Fibroblast of pulmonary artery (primary cell): ENCODE measurements around the gene RBM47.
A peak's percentile ranks its signal among the peaks of the same experiment; 100 is the strongest.

Experiments used
- DNase-seq: peaks from one replicate; pipeline ENCODE4 v3.0.0-alpha.2; 2010; ENCODE audit warnings: low read depth
- H3K4me3 ChIP-seq: replicated peaks from 2 replicates; pipeline ENCODE4 v1.5.1; 2011; ENCODE audit warnings: low read depth, mild to moderate bottlenecking, control low read depth, low read length, moderate library complexity
- CTCF ChIP-seq: IDR thresholded peaks from 2 replicates; pipeline ENCODE4 v1.5.1; 2011; ENCODE audit warnings: mild to moderate bottlenecking, control low read depth, low read length, inconsistent platforms; ENCODE audit errors: missing control alignments

RBM47 gene

GRCh38 chr4:40601641-40602040 is 28.0 kb downstream of the RBM47 start:
- DNase-seq = no peak

GRCh38 chr4:40600850-40601249 is 28.8 kb downstream of the RBM47 start:
- no peak for DNase-seq
- no peak overlapping the region for H3K4me3 ChIP-seq
- no peak for TF ChIP-seq CTCF

More at GRCh38 chr4:40601641-40602040, 28.0 kb downstream of the RBM47 start:
- no peak overlapping the region for H3K4me3 ChIP-seq
- TF ChIP-seq CTCF = no peak

DNA sequence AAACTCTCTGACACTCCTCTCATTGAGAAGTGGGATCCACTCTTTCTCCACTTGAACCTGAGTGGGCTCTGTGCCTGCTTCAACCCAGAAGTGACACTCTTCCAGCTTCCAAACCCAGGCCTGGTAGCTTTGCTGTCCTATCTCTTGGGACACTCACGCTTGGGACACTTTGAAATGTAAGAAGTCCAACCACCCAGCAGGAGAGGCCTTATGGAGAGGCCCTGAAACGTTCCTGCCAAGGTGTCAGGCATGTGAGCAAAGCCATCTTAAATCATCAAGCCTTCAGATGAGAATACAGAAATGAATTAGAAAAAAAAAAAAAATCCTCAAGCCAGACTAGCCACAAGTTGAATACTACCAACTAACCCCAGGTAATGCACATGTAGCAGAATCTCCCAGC is 30.2 kb downstream of the RBM47 start:
- TF ChIP-seq CTCF = no peak
- DNase-seq = no peak
- no peak overlapping the region for H3K4me3 ChIP-seq

DNA sequence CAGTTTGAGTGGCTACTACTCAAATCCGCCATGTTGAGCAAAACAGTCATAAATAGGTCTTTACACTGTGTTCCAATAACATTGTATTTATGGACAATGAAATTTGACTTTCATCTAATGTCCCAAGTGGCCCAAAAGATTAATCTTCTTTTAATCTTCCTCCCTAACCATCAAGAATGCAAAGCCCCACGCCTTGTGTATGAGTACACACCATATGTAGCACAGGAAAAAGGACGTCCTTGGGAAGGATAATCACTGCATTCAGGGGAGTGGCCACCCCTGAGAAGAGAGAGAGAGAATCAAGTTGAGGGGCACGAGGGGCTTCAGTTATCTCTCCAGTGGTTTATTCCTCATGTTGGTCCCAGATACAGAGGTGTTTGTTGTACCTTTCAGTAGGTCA is 33.1 kb downstream of the RBM47 start:
- DNase-seq = no peak
- no peak for TF ChIP-seq CTCF
- no peak overlapping the region for H3K4me3 ChIP-seq

DNA sequence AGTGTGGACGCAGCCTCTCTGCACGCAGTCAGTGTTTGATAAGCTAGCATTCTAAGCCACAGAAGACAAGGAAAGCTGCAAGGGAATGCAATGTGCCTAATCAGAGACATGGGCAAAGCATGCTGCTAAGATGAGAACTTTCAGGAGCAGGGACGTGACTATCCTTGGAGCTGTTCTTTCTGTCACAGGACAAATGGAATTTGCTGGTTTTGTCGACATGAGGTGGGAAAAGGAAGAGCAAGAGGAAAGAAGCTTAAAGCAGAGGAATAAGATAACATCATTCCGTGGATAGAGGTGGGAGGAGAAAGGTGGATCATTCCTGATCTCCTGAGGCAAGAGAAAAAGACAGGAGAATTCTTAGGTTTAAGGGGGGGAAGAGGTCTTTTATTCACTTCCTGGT is 33.7 kb downstream of the RBM47 start:
- no peak for DNase-seq
- TF ChIP-seq CTCF = no peak
- H3K4me3 ChIP-seq = no peak overlapping the region

- peak; percentile 82 for DNase-seq
- H3K4me3 ChIP-seq = no peak overlapping the region
- TF ChIP-seq CTCF = no peak
These were observed 35.1 kb downstream of the RBM47 start for GRCh38 chr4:40594261-40595178.

- no peak overlapping the region for H3K4me3 ChIP-seq
- TF ChIP-seq CTCF = no peak
- DNase-seq = no peak
These were observed 37.6 kb downstream of the RBM47 start for GRCh38 chr4:40592034-40592433.
